IMR-90 (cell line): ENCODE data around the gene TMEM126B. TPM values are rescaled to one million over a fixed set of nuclear protein-coding genes. Genes with fewer than 3 reads are reported as not detected.
A peak's percentile ranks its signal among the peaks of the same experiment; 100 is the strongest.

ENCODE experiments used
- ATAC-seq: fragments of 200-7000 bp; cut with Tn5 transposase; 2 replicates; pipeline ENCODE4 v1.9.1; 2020; ENCODE audit warnings: low read depth, mild to moderate bottlenecking, moderate library complexity
- BruUV-seq: library from RNA; stranded (reverse); fragments of 400-500 nt; replicated peaks from 2 replicates; lab custom pipeline; 2021; lab: Mats Ljungman, UMichigan
- CTCF ChIA-PET: fragments of 300-600 bp; formaldehyde crosslinking; extraction: SDS; loops from one replicate; lab custom pipeline; 2021; ENCODE audit warnings: antibody characterized with exemption; lab: Yijun Ruan, JAX
- POLR2A ChIA-PET: fragments of 300-600 bp; sonication (Branson Sonifier 250); formaldehyde crosslinking; loops from one replicate; lab custom pipeline; 2022; ENCODE audit warnings: antibody characterized with exemption; ENCODE audit not compliant: unreplicated experiment; lab: Charles Lee
- DNase-seq: peaks from one replicate; pipeline ENCODE4 v3.0.0; 2013
- H2AFZ ChIP-seq: replicated peaks from 2 replicates; pipeline ENCODE3; 2013; ENCODE audit warnings: low read length, mild to moderate bottlenecking; ENCODE audit not compliant: poor library complexity
- H2AK5ac ChIP-seq: 2 replicates; pipeline ENCODE4 v1.6.1; 2013; ENCODE audit warnings: low read depth, low read length, inconsistent platforms
- H2AK9ac ChIP-seq: replicated peaks from 2 replicates; pipeline ENCODE3; 2013; ENCODE audit warnings: mild to moderate bottlenecking, low read depth, low read length, moderate library complexity; ENCODE audit not compliant: poor library complexity
- H2BK120ac ChIP-seq: 2 replicates; pipeline ENCODE4 v1.6.1; 2013; ENCODE audit warnings: low read depth, low read length, inconsistent platforms
- H2BK15ac ChIP-seq: 3 replicates; pipeline ENCODE4 v1.6.1; 2013; ENCODE audit warnings: low read depth, low read length, inconsistent platforms
- H2BK20ac ChIP-seq: 2 replicates; pipeline ENCODE4 v1.6.1; 2013; ENCODE audit warnings: low read depth, mild to moderate bottlenecking, inconsistent platforms, low read length, moderate library complexity
- H2BK5ac ChIP-seq: 2 replicates; pipeline ENCODE4 v1.6.1; 2013; ENCODE audit warnings: mild to moderate bottlenecking, low read depth, low read length, inconsistent platforms; ENCODE audit not compliant: poor library complexity, severe bottlenecking
- H3K14ac ChIP-seq: replicated peaks from 2 replicates; pipeline ENCODE4 v1.6.1; 2013; ENCODE audit warnings: low read depth, low read length, inconsistent platforms
- H3K18ac ChIP-seq: 2 replicates; pipeline ENCODE4 v1.6.1; 2013; ENCODE audit warnings: low read depth, low read length, control low read depth
- H3K23ac ChIP-seq: 2 replicates; pipeline ENCODE4 v1.6.1; 2013; ENCODE audit warnings: low read depth, low read length, inconsistent platforms
- H3K27ac ChIP-seq: 2 replicates; pipeline ENCODE4 v1.5.1; 2013; ENCODE audit warnings: mild to moderate bottlenecking, control low read depth, low read length; ENCODE audit not compliant: insufficient read depth
- H3K27me3 ChIP-seq: 2 replicates; pipeline ENCODE4 v1.6.1; 2013; ENCODE audit warnings: low read length; ENCODE audit not compliant: control insufficient read depth, insufficient read depth
- H3K36me3 ChIP-seq: 2 replicates; pipeline ENCODE4 v1.6.1; 2013; ENCODE audit warnings: low read length, mixed read lengths; ENCODE audit not compliant: control insufficient read depth, insufficient read depth
- H3K4ac ChIP-seq: 2 replicates; pipeline ENCODE4 v1.6.1; 2013; ENCODE audit warnings: low read depth, low read length, inconsistent platforms
- H3K4me1 ChIP-seq: 2 replicates; pipeline ENCODE4 v1.6.1; 2013; ENCODE audit warnings: low read length, mixed read lengths; ENCODE audit not compliant: control insufficient read depth, insufficient read depth
- H3K4me2 ChIP-seq: 2 replicates; pipeline ENCODE4 v1.6.1; 2013; ENCODE audit warnings: low read depth, mild to moderate bottlenecking, control low read depth, low read length, moderate library complexity
- H3K4me3 ChIP-seq: 2 replicates; pipeline ENCODE4 v1.5.1; 2013; ENCODE audit warnings: low read depth, mild to moderate bottlenecking, control low read depth, low read length, moderate library complexity; ENCODE audit not compliant: insufficient read depth
- H3K56ac ChIP-seq: 2 replicates; pipeline ENCODE4 v1.6.1; 2013; ENCODE audit warnings: low read length, inconsistent platforms; ENCODE audit not compliant: insufficient read depth; ENCODE audit errors: extremely low read depth
- H3K79me1 ChIP-seq, 2 experiments: 2 replicates each; pipeline ENCODE4 v1.6.1; 2013; ENCODE audit warnings: low read length in 2 of 2, inconsistent platforms in 1 of 2, low read depth in 1 of 2
- H3K9ac ChIP-seq: 2 replicates; pipeline ENCODE4 v1.6.1; 2013; ENCODE audit warnings: low read depth, low read length, control low read depth
- H3K9me1 ChIP-seq: 2 replicates; pipeline ENCODE4 v1.6.1; 2013; ENCODE audit warnings: low read length, inconsistent platforms; ENCODE audit not compliant: insufficient read depth
- H3K9me3 ChIP-seq: 2 replicates; pipeline ENCODE4 v1.6.1; 2013; ENCODE audit warnings: low read length; ENCODE audit not compliant: control insufficient read depth, insufficient read depth
- H4K20me1 ChIP-seq: 2 replicates; pipeline ENCODE4 v1.6.1; 2013; ENCODE audit warnings: low read length, inconsistent platforms; ENCODE audit not compliant: insufficient read depth
- H4K5ac ChIP-seq: 2 replicates; pipeline ENCODE4 v1.6.1; 2013; ENCODE audit warnings: mild to moderate bottlenecking, low read depth, low read length, control low read depth
- H4K8ac ChIP-seq, 2 experiments: 2 replicates each; pipeline ENCODE4 v1.6.1; 2013; ENCODE audit warnings: low read depth in 2 of 2, low read length in 2 of 2, control low read depth in 1 of 2, inconsistent platforms in 1 of 2
- H4K91ac ChIP-seq: 2 replicates; pipeline ENCODE4 v1.6.1; 2013; ENCODE audit warnings: low read depth, low read length, inconsistent platforms; ENCODE audit not compliant: insufficient read depth
- CEBPB ChIP-seq: IDR thresholded peaks from 2 replicates; pipeline ENCODE4 v1.6.1; 2012; ENCODE audit warnings: low read depth, low read length, improper control_type of control experiment
- NFE2L2 ChIP-seq: fragments of 150-350 bp; IDR thresholded peaks from 2 replicates; pipeline ENCODE4 v1.6.1; 2016; ENCODE audit warnings: low read depth, mild to moderate bottlenecking, low read length
- WGBS, 2 experiments: methylation state at CpG; one replicate each; pipeline versions ENCODE4 v1.1.5 to v1.1.7; 2013; ENCODE audit warnings: missing lambda C conversion rate in 2 of 2; ENCODE audit not compliant: insufficient read length in 1 of 2; ENCODE audit errors: extremely low coverage in 2 of 2; 5-methylcytosine and 5-hydroxymethylcytosine counted together
- dilution Hi-C: fragments of 300-500 bp; cut with HindIII; formaldehyde crosslinking; loops from one replicate; pipeline ENCODE4 v1.14.3; 2018; ENCODE audit warnings: low sequenced_read_pairs; ENCODE audit not compliant: unreplicated experiment
- in situ Hi-C: fragments of 300-500 bp; cut with MboI; formaldehyde crosslinking; loops from 3 replicates; pipeline ENCODE4 v1.14.3; 2019; ENCODE audit warnings: low sequenced_read_pairs, inconsistent platforms, mixed read lengths
- intact Hi-C: fragments of 100-400 bp; cut with micrococcal nuclease; formaldehyde crosslinking; loops from 2 replicates; pipeline ENCODE4 v1.10.0; 2022
- polyA plus RNA-seq, 3 experiments: library from polyadenylated mRNA; depleted of rRNA; stranded (reverse); fragments of >200 nt; gene quantifications; 2 replicates each; pipeline ENCODE4 v1.2.3, GENCODE V29; 2012; ENCODE audit warnings: low replicate concordance in 1 of 3
- total RNA-seq: library from RNA; depleted of rRNA; stranded (reverse); fragments of >200 nt; gene quantifications from 2 replicates; pipeline ENCODE4 v1.2.3, GENCODE V29; 2012

Gene TMEM126B
- total and polyA plus RNA-seq, 2 of the 4 experiments (the other 2 are of a cell fraction) = 44.6 to 56.8 TPM

DNA sequence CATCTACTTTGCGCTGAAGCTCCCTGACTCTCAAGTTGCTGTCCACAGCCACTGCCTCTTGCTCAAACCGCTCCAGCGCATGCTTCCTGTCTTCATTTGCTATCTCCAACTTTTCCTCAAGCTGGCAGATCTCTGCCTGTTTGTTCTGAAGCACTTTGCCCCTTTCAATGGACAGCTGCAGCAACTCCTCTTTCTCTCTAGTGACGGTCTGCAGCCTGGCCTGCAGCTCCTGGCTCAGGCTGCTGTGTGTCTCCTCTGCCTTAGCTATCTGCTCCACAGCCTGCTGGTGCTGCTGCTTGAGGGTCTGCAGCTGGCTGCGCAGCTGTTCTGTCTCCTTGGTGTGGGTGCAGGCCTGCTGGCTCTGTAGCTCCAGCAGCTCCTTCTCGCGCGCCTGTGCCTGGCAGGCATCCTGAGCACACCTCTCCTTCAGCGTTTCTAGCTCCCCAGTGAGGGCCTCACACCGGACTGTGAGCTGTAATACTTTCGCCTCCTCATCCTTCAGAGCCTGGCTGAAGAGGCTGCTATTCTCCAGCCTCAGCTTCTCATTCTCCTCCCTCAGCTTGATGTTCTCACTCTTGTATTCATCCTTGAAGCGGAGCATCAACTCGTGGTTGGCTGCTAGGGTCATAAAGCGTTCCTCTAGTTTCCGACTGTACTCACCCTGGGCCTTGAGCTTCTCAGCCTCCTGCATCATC, 56.9 kb downstream of the TMEM126B start:
- no peaks in the 10 kb centered on the region for H3K9me3 ChIP-seq
- H4K5ac ChIP-seq = peak overlapping the region; percentile 11; the same call in 1 of the 2 replicates
- H2BK20ac ChIP-seq = no peak overlapping the region
- H3K4me2 ChIP-seq = peak overlapping the region; percentile 84
- TF ChIP-seq CEBPB (peak; percentile 48), NFE2L2 (no peak)
- peak overlapping the region; percentile 52 for H3K4me3 ChIP-seq
- ATAC-seq = peak; percentile 15
- peak overlapping the region; percentile 16 for H3K18ac ChIP-seq
- H2AK9ac ChIP-seq = peak overlapping the region; percentile 19
- POLR2A ChIA-PET = interaction anchor here (0.6 kb wide), 1 partner anchor 384 kb away, joined by 4 read pairs; the partner anchor contains the start of gene PICALM
- no peaks in the 10 kb centered on the region for H3K36me3 ChIP-seq
- peak overlapping the region; percentile 71 for H2AFZ ChIP-seq
- intact Hi-C loops (loop anchor here (1.0 kb wide), 2 partner anchors 20 to 90 kb away; partner anchors contain the start of gene CREBZF), in situ Hi-C loops (loop anchor here (10.0 to 25.0 kb wide), 2 partner anchors 140 to 602 kb away; no protein-coding TSS in a partner anchor), dilution Hi-C loops (no loop called here)
- peak overlapping the region; percentile 47 for H2AK5ac ChIP-seq
- peak overlapping the region; percentile 59 for H4K91ac ChIP-seq
- no peaks in the 10 kb centered on the region for H4K20me1 ChIP-seq
- peak overlapping the region; percentile 71 for H3K9ac ChIP-seq
- H3K4me1 ChIP-seq = peaks cover 2% of the 10 kb centered on the region; the same call in 1 of the 2 replicates
- BruUV-seq = no TSS peak
- H2BK15ac ChIP-seq = peak overlapping the region; percentile 4; the same call in 1 of the 3 replicates
- H2BK5ac ChIP-seq = peak overlapping the region; percentile 47
- H3K79me1 ChIP-seq = peaks cover 6 to 14% of the 10 kb centered on the region in 2 experiments
- no peaks in the 10 kb centered on the region; the same call in 1 of the 2 replicates for H3K9me1 ChIP-seq
- H4K8ac ChIP-seq = peak overlapping the region; percentile 60 to 61; a peak in 3 of 4 replicates
- 2% methylated on average over 11 of the region's 15 CpGs; no CpG with 5 or more reads in 1 of the 2 experiments for WGBS, 2 experiments
- H3K27ac ChIP-seq = peak overlapping the region; percentile 74
- peak overlapping the region; percentile 58; the same call in 1 of the 2 replicates for H3K56ac ChIP-seq
- H2BK120ac ChIP-seq = 0 out of 2 replicates have a peak overlapping the region, but pooled peaks have one; percentile 18
- H3K4ac ChIP-seq = peak overlapping the region; percentile 55
- H3K23ac ChIP-seq = peak overlapping the region; percentile 78
- H3K27me3 ChIP-seq = no peaks in the 10 kb centered on the region
- peak overlapping the region; percentile 56 for H3K14ac ChIP-seq
- peak; percentile 68 for DNase-seq
- CTCF ChIA-PET = interaction anchor here (0.9 to 1.8 kb wide), 3 partner anchors 10 to 112 kb away, joined by 3 to 7 read pairs (median 3); partner anchors contain the start of gene CREBZF
